Astrocyte (in vitro differentiated cells and primary cell): ENCODE results near the gene SCFD1.

ENCODE experiments used
- CTCF ChIP-seq: IDR thresholded peaks from 2 replicates; pipeline ENCODE4 v1.5.1; 2011; ENCODE audit warnings: low read depth, mild to moderate bottlenecking, inconsistent platforms, low read length, moderate library complexity; ENCODE audit not compliant: insufficient read depth
- EZH2 ChIP-seq: IDR thresholded peaks from 2 replicates; pipeline ENCODE4 v1.6.1; 2012; ENCODE audit warnings: mild to moderate bottlenecking, low read length, inconsistent platforms; ENCODE audit not compliant: insufficient read depth

DNA sequence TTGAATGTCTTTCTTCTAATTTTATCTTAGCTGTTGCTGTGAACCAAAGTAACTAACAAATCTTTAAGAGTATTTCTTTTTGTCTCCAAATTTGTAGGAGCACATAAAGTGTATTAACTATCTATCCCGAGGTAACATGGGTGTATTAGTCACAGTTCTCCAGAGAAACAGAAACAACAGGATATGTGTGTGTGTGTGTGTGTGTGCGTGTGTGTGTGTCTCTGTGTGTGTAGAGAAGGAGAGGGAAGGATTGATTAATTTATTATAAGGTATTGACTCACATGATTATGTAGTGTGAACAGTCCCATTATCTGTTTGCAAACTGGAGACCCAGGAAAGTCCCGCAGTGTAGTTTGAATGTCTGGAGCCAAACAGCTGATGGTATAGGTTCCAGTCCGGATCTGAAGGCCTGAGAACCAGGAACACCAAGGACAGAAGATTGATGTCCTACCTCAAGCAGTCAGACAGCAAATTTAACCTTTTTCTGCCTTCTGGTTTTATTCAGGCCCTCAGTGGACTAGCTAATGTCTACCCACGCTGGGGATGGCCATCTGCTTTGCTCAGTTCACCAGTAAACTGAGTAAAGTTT lies 48.8 kb upstream of the SCFD1 start:
- no peak for TF ChIP-seq CTCF
- TF ChIP-seq EZH2 = no peak
